ENCODE measurements around the gene BLTP3A.

GRCh38 chr6:34768148-34768547 is 23.7 kb upstream of the BLTP3A start:
- TF ChIP-seq ZNF274 (IDR thresholded peaks at IDR 0.05; ENCODE audit: low read depth, low read length): no peak
- no peak for TF ChIP-seq YY1 (IDR thresholded peaks at IDR 0.05; ENCODE audit: insufficient read depth, insufficient read length)
